Stromal cell of bone marrow (primary cell): Measurements from ENCODE around the gene SIAH2.
"Not testable (repeated sequence)": the region's sequence is repeated elsewhere in the genome, so short reads cannot be mapped to it uniquely, and the experiment has no call there.

Experiments used
- DNase-seq: peaks from one replicate; pipeline ENCODE4 v3.0.0-alpha.2; 2012; ENCODE audit warnings: low read depth

SIAH2 gene, protein sequence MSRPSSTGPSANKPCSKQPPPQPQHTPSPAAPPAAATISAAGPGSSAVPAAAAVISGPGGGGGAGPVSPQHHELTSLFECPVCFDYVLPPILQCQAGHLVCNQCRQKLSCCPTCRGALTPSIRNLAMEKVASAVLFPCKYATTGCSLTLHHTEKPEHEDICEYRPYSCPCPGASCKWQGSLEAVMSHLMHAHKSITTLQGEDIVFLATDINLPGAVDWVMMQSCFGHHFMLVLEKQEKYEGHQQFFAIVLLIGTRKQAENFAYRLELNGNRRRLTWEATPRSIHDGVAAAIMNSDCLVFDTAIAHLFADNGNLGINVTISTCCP

DNA sequence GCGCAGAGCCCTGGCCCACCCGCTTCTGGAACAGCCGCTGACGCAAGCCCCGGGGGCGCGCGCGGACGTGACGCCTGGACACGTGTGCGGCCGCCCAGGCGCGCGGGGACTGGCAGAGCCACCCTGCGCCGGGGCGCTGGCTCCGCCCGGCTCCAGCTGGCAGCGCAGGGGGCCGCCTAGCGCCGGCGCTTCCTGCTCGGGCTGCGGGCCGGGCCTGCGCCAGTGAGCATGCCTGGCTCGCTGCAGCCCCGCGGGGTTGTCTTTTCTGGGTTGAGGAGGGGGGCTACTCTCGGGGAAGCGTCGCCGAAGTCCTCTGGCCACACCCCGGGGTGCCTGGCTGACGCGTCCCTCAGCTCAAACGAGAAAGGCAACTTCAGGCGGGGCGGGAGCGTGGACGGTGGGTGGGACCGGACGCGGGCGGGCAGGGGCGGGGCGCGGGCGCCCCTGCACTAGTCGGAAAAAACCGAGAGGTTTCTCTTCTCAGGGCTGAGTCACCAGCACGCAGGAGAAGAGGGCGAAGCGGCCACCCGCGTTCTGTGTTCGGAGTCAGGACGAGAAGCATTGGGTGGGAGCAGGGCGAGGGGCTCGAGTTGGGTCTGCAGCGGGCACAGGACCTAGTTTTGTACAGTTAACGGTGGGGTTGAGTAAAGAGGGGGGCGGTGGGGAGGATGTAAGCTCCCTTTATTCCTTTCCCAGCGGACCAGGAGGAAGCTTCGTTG, at the start of gene SIAH2:
Gene SIAH2 (minus strand): TSS at position 48 of the 719 bp plus-strand sequence. CDS start 320 bp downstream, outside the sequence.
- peak; percentile 90 for DNase-seq

DNA sequence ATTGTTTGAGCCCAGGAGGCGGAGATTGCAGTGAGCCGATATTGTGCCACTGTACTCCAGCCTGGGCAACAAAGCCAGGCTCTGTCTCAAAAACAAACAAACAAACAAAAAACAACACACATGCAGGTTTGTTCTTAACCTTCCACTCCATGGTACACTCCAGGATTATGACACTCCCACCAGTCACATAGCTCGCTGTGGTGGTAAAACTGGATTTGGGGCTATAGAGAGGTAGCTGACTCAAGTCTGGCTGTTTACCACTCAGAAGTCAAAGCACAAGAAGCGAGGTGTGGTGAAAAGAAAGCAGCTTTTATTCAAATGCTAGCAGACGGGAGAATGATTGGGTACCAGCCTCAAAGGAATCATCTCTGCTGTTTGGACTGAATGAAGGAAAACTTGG, 49.0 kb upstream of the SIAH2 start:
- DNase-seq: no peak

GRCh38 chr3:150810641-150811040, 47.7 kb upstream of the SIAH2 start:
- no peak for DNase-seq

DNA sequence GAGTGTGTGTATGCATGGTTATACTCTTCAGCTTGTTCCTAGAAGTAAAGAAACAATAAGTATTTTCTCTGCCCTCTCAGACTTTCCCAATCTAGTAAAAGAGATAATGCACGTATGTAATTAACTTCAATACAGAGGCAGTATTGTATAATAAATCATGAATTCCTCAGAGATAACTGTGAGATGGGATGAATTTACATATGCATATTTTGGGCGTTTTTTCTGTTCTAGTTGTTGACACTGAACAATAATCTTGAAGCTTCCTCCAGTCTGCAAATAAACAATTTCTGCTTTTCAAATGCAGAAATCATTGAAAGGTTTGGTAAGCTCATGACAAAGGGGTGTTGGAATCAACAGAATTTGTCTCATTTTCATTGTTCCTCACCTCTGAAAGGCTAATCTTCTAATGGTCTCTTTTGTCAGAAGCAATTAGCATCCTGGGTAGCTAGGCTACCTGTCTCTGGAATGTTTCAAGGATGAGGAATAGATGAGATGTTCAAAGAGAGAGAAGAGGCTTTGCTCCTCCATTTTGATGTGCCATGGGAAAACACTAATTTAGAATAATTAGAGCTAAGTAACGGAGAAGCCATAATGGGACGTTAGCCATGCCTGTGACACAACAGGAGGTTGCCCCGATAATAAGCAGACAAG, 43.3 kb upstream of the SIAH2 start:
- no peak for DNase-seq

DNA sequence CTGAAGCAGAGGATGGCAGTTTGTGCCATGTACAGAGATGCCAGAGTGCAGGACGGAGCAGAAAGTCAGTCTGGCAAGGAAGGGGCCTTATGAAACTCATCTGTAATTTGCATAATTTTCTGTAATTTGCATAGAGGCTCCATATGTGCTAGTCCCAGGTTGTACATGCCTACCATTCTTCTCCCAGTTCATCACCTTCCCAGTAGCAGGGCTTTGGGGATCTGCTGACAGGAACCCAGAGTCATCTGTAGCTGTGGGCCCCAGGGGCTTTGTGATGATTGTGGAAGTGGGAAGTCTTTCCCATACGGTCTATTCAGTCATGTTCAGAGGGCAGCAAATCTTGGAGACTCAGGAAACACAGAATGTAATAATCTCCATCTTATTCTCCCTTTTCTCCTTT, 42.4 kb upstream of the SIAH2 start:
- DNase-seq: no peak

DNA sequence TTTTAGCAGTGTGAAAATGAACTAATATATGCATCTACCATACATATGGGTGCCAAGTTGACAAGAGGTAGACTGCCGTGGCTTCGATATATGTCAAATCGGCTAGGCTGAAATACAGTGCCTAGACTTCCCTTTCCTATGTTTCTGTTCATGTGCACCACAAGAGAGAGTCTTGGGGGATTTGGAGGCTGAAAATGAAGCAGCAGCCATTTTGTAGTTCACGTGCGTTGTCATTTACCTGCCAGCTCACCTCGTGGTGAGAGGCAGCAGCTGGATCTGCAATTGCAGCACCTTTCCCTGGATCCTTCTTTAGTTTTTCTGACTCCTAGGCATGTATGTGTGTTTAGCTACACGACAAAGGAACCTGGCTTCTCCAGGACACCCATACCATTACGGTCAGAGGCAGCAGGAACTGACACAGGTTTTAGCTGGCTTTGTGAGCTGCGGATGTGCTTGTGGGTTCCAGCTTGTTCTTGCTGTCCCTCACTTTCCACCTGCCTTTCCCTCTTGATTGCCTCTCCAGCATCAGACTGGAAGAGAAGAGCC, 40.5 kb upstream of the SIAH2 start:
- DNase-seq: no peak

DNA sequence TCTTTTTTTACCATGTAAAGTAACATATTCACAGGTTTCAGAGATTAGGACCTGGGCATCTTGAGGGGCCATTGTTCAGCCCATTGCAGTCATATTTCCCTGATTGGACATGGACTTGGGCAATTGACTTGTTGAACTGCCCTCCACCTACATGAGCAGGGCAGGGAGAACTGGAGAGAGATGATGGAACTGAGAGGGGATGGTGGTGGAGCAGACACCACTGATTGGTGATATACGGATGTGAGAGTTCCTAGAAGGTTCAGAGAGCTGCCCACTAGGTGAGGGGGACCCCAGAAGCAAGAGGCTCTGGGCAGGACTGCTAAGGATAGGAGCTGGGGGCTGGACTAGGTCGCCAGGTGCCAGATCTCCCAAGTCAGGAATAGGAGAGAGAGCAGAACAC, 37.8 kb upstream of the SIAH2 start:
- no peak for DNase-seq

DNA sequence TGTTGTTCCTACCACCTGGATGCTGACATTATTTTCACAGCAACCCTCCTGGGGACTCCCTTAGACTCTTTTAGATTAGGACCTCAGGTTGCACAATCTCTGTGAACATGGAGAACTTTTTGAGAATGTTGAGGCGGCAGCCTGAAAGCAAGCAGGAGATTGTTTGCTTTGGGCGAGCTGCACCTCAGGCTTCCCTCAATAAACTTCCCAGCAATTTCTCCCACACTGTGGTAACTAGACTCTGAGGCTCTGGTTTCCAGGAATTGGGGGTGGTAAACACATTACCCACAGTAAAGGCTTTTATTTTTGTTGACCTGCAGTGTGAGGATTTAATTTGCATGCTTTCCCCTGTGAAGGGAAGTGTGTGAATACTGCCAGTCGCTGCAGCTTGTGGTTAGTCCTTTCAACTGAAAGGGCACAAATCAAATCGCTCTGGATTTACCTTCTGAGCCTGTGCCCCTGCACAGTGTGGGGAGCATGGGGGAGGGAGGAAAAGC, 35.2 kb upstream of the SIAH2 start:
- no peak for DNase-seq

DNA sequence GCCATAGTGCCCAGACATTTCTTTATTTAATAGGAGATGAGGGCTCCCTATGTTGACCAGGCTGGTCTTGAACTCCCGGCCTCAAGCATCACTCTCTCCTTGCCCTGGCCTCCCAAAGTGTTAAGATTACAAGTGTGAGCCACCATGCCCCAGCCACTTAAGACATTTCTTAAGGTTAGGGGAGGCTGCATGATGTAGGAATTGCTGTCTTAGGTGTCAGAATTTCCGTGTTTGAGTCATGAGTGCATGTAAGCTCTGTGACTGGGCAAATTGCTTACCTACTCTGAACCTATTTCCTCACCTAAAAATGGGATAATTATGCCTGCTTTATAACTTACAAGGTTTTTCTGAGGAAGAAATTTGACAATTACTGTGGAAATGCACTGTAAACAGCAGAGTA, 34.2 kb upstream of the SIAH2 start:
- DNase-seq: no peak

GRCh38 chr3:150796527-150796926, 33.6 kb upstream of the SIAH2 start:
- not testable (repeated sequence) for DNase-seq

DNA sequence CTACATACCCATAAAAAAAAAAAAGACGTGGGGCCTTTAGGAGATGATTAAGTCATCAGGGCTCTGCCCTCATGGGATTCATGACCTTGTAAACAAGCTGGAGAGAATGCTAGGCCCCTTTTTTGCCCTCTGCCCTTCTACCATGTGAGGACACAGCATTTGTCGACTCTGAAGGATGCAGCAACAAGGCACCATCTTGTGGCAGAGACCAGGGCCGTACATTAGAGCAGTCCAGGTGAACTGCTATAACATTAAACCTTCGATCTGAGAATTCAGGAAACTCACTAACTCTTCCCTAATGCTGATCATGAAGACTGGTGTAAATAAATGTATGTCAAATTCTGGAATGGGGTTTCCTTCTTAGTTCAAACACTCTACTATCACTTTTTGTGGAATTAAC, 30.7 kb upstream of the SIAH2 start:
- no peak for DNase-seq

- no peak for DNase-seq
Measured at GRCh38 chr3:150790629-150791028, 27.7 kb upstream of the SIAH2 start.

GRCh38 chr3:150789451-150789850, 26.5 kb upstream of the SIAH2 start:
- DNase-seq: no peak

- peak; percentile 50 for DNase-seq
Measured at GRCh38 chr3:150787741-150788370, 24.9 kb upstream of the SIAH2 start.

GRCh38 chr3:150786791-150787190, 23.8 kb upstream of the SIAH2 start:
- no peak for DNase-seq

- DNase-seq: no peak
Measured at GRCh38 chr3:150784747-150785125, 21.8 kb upstream of the SIAH2 start.

GRCh38 chr3:150783920-150784746, 21.2 kb upstream of the SIAH2 start:
- no peak for DNase-seq

DNA sequence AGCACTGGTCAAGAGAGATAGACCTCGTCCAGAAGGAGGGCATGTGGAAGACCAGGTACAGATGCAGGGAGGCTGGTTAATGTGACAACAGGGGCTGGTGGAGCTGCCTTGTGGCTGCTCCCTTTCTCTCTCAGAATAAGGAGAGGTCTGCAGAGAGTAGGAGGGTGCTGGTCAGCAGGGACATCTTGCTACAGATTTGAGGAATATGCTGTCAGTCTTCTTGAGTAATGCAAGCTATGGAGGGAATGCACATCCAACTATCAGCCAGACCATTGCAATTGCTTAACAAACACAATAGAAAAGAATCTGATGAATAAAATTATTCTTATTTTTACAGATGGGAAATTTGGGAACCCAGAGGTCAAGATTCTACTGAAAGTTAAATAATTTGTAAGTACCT, 20.3 kb upstream of the SIAH2 start:
- no peak for DNase-seq

- no peak for DNase-seq
Measured at GRCh38 chr3:150779402-150779858, 16.5 kb upstream of the SIAH2 start.

DNA sequence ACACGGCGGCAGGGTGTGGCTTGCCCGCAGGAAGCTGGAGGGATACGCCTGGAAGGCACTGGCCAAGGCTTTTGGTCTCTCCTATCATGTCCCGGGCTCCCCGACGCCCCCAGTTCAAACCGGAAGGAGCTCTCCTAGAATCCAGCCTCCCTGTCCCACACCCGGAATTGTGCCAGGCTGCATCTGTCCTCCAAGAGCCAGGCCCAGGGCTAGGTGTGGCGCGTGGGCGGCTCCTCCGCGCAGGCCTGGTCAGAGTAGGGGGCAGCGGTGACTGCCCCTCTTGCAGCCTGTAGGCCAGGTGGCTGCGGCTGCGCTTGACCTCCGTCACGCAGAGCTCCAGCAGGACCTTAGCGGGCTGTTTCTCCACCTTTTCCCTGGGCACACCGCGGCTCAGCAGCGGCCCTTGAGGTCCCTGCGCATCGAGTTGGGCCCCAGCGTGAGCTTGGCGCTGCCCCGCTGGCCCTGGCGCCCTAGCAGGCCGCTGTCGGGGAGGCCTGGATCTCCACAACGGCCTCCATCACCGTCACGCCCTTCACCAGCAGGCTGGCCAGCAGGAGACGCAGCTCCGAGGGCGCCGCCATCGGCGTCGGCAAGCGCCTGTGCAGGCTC, 15.9 kb upstream of the SIAH2 start:
- no peak for DNase-seq
